ENCODE measurements around the gene CFDP1.

Gene CFDP1

GRCh38 chr16:75415169-75415905, 18.0 kb downstream of the CFDP1 start:
- DNase-seq (ENCODE audit: low read depth in 2 of 3, low spot score in 2 of 3), result no peak

- DNase-seq (ENCODE audit: low read depth in 2 of 3, low spot score in 2 of 3), result no peak
These were observed 19.4 kb downstream of the CFDP1 start for GRCh38 chr16:75413951-75414350.

GRCh38 chr16:75406943-75407342, 26.4 kb downstream of the CFDP1 start:
- no peak for DNase-seq (ENCODE audit: low read depth in 2 of 3, low spot score in 2 of 3)

DNA sequence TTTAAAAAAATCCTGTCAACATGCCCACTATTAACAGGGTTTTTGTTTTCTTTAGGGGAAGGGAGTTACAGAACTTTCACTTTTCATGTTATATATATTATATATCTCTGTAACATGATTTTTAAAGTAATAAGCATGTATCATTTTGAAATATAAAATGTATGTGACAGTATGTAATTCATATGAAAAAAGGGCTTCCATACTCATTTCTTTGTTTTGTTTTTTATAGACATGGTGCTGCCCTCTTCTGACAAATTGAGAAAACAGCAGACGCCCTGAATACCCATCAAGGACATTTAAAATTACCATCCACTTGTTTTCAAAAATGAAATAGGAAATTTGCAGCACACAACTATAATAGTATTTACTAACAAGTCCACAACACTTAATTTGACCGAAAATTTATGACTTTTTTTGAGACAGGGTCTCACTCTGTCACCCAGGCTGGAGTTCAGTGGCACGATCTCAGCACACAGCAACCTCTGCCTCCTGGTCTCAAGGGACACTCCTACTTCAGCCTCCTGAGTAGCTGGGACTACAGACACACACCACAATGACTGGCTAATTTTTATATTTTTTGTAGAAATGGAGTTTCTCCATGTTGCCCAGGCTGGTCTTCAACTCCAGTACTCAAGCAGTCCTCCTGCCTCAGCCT, 30.4 kb downstream of the CFDP1 start:
- DNase-seq (ENCODE audit: low read depth in 2 of 3, low spot score in 2 of 3), result no peak

DNA sequence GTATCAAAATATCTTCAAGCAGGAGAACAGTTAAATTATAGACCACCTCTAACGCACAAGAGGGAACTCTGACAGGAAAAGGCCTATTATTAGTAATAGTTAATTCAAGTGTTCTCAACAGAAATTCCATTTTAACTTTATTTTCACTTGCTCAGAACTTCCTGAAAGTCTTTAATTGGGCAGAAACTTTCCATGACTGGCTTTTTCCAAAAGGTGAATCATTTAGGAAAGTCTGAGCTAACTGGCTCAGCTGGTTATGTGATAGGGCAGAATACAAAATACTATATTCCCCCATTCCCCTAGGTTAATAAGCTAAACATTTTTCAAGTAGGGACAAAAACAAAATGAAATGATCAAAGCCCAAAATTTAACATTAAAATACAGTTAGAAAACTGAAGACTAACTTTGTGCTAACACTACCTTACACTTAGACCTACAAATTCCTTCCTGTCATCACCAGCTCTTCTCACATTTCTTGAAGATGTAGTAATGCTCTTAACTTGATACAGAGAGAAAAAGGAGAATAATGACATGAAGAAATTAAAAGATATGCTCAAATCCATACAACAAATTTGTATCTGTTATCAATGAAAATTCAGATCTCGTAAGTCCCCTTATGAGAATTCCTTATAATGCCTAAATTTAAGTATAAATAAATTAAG, 31.0 kb downstream of the CFDP1 start:
- DNase-seq (ENCODE audit: low read depth in 2 of 3, low spot score in 2 of 3), result no peak

DNA sequence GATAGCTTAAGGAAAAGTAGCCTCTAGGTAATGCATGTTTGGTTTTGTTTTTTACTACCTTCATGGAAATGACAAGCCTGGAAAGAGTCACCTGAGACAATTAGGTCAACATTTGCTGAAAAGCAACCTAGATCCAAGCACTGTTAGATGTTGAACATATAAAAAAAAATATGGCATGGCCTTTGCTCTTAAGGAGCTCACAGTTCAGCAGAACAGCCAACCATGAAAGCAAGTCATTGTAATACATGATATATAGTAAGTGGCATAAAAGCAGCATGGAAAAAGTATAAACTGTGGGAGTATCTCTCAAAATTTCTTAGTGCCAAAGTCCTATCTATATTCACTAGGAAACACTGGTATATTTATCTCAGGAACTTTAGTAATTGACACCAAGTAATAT, 31.6 kb downstream of the CFDP1 start:
- no peak for DNase-seq (ENCODE audit: low read depth in 2 of 3, low spot score in 2 of 3)

DNA sequence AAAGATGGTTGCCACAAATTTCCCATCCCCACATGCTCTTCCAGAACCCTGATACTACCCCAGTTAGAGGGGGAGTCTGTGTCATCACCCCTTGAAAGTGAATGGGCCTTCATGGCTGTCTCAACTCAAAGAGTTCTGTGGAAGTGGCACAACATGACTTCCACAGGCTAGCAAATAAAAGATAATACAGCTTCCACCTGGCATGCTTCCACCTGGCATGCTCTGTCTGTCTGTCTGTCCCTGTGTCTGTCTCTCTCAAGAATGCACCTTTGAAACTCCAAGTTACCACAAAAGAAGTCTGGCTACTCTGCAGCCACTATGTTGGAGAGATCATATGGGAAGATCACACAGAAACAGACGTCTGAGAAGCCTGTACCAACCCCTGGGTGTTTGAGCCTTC, 35.0 kb downstream of the CFDP1 start:
- DNase-seq (ENCODE audit: low read depth in 2 of 3, low spot score in 2 of 3), result no peak

- no peak for DNase-seq (ENCODE audit: low read depth in 2 of 3, low spot score in 2 of 3)
These were observed 38.4 kb downstream of the CFDP1 start for GRCh38 chr16:75394941-75395340.

DNA sequence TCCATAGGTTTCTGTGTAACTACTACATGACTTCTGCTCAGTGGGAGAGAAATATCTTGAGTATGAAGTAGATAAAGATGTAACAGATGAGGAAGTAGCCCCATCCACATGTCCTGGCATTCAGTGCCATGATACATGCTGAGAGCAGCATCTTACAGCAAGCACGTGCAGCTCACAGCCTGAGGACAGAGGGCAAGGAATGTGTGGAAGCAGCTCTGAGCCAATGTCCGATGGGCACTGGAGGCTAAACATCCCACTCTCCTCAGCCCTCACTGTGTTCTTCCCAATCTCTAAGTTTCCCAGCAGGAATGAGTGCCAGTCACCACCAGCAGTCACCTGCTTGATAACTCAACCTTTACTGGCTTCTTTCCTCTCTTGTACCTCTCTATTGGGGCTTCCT, 40.4 kb downstream of the CFDP1 start:
- DNase-seq (ENCODE audit: low read depth in 2 of 3, low spot score in 2 of 3), result no peak

DNA sequence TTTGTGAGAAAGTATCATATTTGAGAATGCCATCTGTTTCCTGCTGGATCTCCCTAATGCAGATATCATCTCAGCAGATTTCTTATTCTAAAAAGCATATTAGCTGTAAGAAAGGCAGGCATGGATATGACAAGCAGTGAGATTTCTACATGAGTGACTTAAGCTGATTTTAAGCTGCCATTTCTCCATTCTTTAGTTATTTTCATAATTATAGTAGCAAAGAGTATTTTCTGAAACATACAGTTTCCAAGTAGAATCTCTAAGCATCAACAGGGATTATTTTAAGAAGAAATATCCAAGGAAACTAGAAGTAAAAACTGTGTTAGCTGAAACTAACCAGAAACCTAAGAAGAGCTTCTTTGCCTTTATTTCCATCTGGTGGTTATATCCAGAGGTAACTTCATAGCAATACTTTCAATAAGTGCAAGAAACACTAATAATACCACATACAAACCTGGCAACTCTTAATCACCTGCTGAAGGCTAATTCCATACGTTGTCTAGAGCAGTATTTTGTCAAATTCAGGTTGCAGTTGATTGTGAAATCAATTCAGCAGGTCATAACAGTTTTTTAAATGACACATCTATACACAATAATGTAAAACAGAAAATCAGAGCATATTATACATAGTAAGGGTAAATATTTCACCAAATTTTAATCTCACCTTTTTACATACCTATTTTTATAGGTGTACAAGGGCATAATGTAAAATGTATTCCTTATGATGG, 42.2 kb downstream of the CFDP1 start:
- no peak for DNase-seq (ENCODE audit: low read depth in 2 of 3, low spot score in 2 of 3)

DNA sequence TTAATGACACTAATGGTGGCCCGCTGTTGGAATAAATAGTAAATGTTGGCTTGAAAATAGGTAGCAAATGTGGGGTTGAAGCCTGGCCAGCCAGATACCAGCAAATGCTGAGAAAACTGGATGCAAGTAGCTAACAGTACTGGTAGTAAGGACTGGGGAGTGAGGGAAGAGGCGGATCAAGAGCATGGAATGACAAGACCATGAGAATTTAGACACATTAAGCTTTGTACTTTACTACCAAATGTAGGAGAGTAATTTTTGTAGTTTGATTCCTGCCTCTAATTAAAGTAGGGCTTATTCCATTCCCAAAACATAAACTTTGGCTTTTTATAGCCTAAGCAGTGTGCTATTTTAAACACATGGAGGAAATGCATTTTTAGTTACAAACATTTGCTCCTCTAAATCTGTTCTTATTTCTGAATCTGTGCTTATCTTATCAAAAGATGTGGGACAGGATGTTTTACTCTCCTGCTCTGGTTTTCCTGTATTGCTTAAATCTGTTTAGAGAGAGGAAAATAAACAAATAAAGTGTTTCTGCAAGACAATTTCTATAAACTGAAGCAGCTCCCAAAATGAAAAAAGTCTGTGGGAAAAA, 44.1 kb downstream of the CFDP1 start:
- no peak for DNase-seq (ENCODE audit: low read depth in 2 of 3, low spot score in 2 of 3)

DNA sequence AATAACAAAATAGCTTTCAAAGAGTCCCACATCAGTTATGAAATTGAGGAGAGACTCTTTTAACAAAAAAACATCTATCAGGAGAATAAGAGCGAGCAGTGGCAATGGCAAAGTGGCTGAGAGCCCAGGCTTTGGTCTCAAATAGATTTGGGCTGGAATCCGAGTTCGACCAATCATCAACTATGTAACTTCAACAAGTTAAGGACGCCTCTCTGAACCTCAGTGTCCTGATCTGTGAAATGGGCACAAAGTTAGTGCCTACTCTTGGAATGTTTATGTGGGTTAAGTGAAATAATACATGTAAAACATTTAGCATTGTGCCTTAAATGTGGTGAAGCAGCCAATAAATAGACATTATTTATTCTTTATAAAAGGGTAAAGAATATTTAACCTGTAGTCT, 45.4 kb downstream of the CFDP1 start:
- no peak for DNase-seq (ENCODE audit: low read depth in 2 of 3, low spot score in 2 of 3)

GRCh38 chr16:75385507-75386152, 47.7 kb downstream of the CFDP1 start:
- no peak for DNase-seq (ENCODE audit: low read depth in 2 of 3, low spot score in 2 of 3)

GRCh38 chr16:75383141-75383540, 50.2 kb downstream of the CFDP1 start:
- DNase-seq (ENCODE audit: low read depth in 2 of 3, low spot score in 2 of 3), result no peak

DNA sequence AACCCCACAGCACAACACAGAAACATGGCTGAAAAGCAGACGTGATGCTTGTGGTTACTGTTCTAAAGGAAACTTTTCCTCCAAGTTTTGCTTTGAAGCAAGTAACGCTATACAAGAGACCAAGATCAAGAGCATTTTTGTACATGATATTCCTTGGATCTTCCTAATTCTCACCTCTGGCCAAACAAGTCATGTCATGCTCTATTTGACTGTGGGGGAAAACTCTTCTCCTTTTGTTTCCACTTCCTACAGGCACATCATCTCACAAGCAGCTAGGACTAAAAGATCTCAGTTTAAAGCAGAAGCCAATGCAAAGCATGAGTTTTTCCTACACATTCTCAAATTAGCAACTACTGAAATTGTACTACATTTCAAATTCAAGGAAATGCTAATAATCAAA, 50.7 kb downstream of the CFDP1 start:
- DNase-seq (ENCODE audit: low read depth in 2 of 3, low spot score in 2 of 3), result no peak

DNA sequence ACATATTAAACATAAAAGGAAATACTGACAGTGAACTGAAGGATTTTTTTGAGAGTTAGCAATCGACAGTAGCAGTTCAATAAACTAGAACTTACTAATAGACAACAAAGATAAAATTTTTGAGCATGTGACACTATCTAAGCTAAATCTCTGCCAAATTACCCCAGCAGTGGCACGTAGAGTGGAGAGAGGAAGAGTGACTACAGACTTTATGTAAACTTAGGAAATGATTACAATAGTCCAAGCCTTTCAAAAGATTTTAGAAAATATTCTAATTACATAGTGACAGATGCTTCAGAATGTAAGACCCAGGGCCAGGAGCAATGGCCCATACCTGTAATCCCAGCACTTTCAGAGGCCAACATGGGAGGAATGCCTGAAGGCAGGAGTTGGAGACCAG, 52.4 kb downstream of the CFDP1 start:
- no peak for DNase-seq (ENCODE audit: low read depth in 2 of 3, low spot score in 2 of 3)

- DNase-seq (ENCODE audit: low read depth in 2 of 3, low spot score in 2 of 3), result peak in 1 of 3 experiments; percentile 12
These were observed 53.1 kb downstream of the CFDP1 start for GRCh38 chr16:75379911-75380847.

- DNase-seq (ENCODE audit: low read depth in 2 of 3, low spot score in 2 of 3), result no peak
These were observed 54.0 kb downstream of the CFDP1 start for GRCh38 chr16:75379339-75379738.

DNA sequence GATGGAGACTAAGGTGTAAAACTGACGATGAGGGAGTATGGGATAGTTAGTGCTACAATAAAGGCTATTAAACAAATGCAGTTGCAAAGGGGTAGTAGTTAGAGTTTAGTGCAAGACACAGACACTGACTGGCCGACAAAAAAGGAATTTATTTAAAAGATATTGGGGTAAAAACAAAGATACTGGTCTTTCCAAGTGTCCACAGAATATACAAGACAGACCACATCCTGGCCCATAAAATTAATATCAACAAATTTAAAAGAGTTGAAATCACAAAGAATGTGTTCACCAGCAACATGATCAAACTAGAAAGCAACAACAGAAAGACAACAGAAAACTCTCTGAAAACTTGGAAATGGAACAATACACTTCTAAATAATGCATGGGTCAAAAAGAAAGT, 54.7 kb downstream of the CFDP1 start:
- no peak for DNase-seq (ENCODE audit: low read depth in 2 of 3, low spot score in 2 of 3)
